Motor neuron (in vitro differentiated cells): ENCODE results near the gene SAT2. TPM values are rescaled to one million over a fixed set of nuclear protein-coding genes. Genes with fewer than 3 reads are reported as not detected.
"Not testable (repeated sequence)": the region's sequence is repeated elsewhere in the genome, so short reads cannot be mapped to it uniquely, and the experiment has no call there.

Experiments
- ATAC-seq, 8 experiments: fragments of 200-7000 bp; cut with Tn5 transposase; replicated peaks in 6 of 8; 2 replicates each; pipeline ENCODE4 v1.8.0; 2021; ENCODE audit warnings: mild to moderate bottlenecking in 8 of 8, moderate library complexity in 8 of 8
- H3K27ac ChIP-seq, 2 donors: fragments of 250-450 bp; sonication (Bioruptor Pico); 2 replicates each; pipeline ENCODE4 v1.9.0; 2021; ENCODE audit warnings: antibody characterized with exemption in 2 of 2, mild to moderate bottlenecking in 2 of 2, moderate library complexity in 1 of 2
- H3K4me1 ChIP-seq, 2 donors: fragments of 250-450 bp; sonication (Bioruptor Pico); replicated peaks in 1 of 2; 2 replicates each; pipeline ENCODE4 v1.6.1; 2021; ENCODE audit warnings: antibody characterized with exemption in 2 of 2, mild to moderate bottlenecking in 2 of 2, moderate library complexity in 1 of 2
- H3K4me3 ChIP-seq, 5 donors: fragments of 250-450 bp; sonication (Bioruptor Pico); 2 replicates each; pipeline ENCODE4 v1.9.0; 2021; ENCODE audit warnings: antibody characterized with exemption in 5 of 5, mild to moderate bottlenecking in 5 of 5, moderate library complexity in 4 of 5
- WGBS, 10 experiments: fragments of 450-650 bp; shearing (Covaris generic); methylation state at CpG; one replicate each; pipeline ENCODE4 v1.0.0; 2022; 5-methylcytosine and 5-hydroxymethylcytosine counted together
- in situ Hi-C, 9 experiments: fragments of 400-800 bp; cut with MboI; loops; one replicate each; pipeline ENCODE4 v1.15.0; 2021; ENCODE audit warnings: low sequenced_read_pairs in 9 of 9, low pct_unique_long_range_greater_than_20kb in 2 of 9; ENCODE audit not compliant: unreplicated experiment in 9 of 9
- total RNA-seq, 8 experiments: library from RNA; unstranded; fragments of 300-600 nt; gene quantifications; 2 replicates each; pipeline versions ENCODE4 v1.2.3 to v1.2.4, GENCODE V29; 2022

SAT2 gene
- total RNA-seq, 8 experiments from 2014 or later: 66.9 to 115 (median 84.4) TPM

GRCh38 chr17:7610641-7611040 is 17.0 kb downstream of the SAT2 start:
- Histone ChIP-seq H3K27ac (no peak overlapping the region), H3K4me3 (no peak overlapping the region), H3K4me1 (peaks cover 15 to 22% of the 10 kb centered on the region in 2 donors)
- in situ Hi-C loops: no loop called here
- no peak for ATAC-seq
- 90 to 100% (median 100%) methylated on average over 1 to 2 of the region's 2 CpGs; no CpG with 5 or more reads in 4 of the 10 experiments for WGBS, 10 experiments

DNA sequence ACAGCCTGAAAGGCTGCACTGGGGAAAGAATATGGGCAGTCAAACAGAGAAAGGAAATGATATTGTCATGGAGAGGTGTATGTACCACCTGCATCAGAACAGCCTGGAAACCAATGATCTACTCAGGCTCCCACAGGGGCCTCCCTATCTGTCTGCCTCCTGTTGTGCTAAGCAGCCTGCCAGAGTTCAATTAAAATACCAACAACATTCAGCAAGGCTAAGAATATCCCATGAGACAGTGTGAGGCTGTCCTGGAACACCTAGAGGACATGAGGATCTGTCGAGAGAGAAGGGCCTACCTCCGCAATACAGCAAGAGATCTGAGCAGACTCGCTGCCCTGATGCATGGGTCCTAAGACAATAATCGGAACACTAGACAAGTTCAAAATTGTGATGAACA is 21.3 kb downstream of the SAT2 start:
- WGBS, 10 experiments: 87 to 100% (median 93%) methylated on average over 1 to 4 of the region's 4 CpGs; no CpG with 5 or more reads in 1 of the 10 experiments
- Histone ChIP-seq H3K27ac (no peak overlapping the region), H3K4me3 (no peak overlapping the region), H3K4me1 (no peaks in the 10 kb centered on the region)
- in situ Hi-C loops: no loop called here
- no peak for ATAC-seq

GRCh38 chr17:7597561-7597960 is 30.1 kb downstream of the SAT2 start:
- in situ Hi-C loops, H3K4me3 ChIP-seq, H3K4me1 ChIP-seq, ATAC-seq, H3K27ac ChIP-seq: not testable (repeated sequence)
- WGBS, 10 experiments: 100% methylated on average over 1 of the region's 5 CpGs; no CpG with 5 or more reads in 8 of the 10 experiments

- ATAC-seq: no peak
- WGBS, 10 experiments: 60 to 100% (median 84%) methylated on average over 1 to 11 of the region's 12 CpGs; no CpG with 5 or more reads in 3 of the 10 experiments
- Histone ChIP-seq H3K27ac (no peak overlapping the region), H3K4me1 (peaks cover 4 to 6% of the 10 kb centered on the region in 2 donors), H3K4me3 (no peak overlapping the region)
- in situ Hi-C loops: no loop called here
These were observed 34.3 kb downstream of the SAT2 start for GRCh38 chr17:7593296-7593695.

DNA sequence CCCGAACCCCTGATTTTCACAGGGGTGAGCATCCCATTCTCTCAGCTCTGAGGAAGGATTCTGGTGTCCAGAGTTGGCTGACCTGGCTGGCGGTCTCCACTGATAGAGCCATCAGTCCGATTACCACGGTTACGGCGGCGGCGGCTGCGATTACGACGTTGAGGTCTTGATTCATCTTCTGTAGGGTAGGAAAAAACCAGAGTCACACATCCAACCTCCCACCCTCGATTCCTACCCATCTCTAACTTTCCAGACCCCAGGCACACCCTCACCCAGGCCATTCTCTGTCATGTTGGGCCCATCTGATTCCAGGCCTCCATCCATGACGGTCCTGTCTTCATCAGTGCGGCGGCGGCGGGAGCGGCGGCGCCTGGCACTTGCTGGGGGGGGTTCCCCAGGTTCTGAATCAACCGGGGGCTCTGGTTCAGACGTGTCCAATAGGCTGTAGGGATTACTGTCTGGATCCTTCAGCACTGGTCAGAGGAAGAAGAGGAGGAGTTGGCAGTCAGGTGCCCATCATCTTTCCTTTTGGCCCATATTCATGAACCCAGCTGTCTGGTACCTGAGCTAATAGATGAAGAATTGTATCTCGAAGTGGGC is 35.1 kb downstream of the SAT2 start:
- Histone ChIP-seq H3K4me3 (no peak overlapping the region), H3K4me1 (peaks cover 4 to 6% of the 10 kb centered on the region in 2 donors), H3K27ac (no peak overlapping the region)
- no peak for ATAC-seq
- WGBS, 10 experiments: 82 to 100% (median 95%) methylated on average over 2 to 21 of the region's 23 CpGs; no CpG with 5 or more reads in 5 of the 10 experiments
- in situ Hi-C loops: no loop called here

- ATAC-seq: no peak
- Histone ChIP-seq H3K4me3 (no peak overlapping the region), H3K27ac (no peak overlapping the region), H3K4me1 (peaks cover 4 to 6% of the 10 kb centered on the region in 2 donors)
- in situ Hi-C loops: no loop called here
- WGBS, 10 experiments: 100% methylated on average over 1 to 3 of the region's 5 CpGs; no CpG with 5 or more reads in 6 of the 10 experiments
These were observed 36.0 kb downstream of the SAT2 start for GRCh38 chr17:7591596-7591995.

GRCh38 chr17:7590743-7591142 is 36.9 kb downstream of the SAT2 start:
- 20 to 80% (median 56%) methylated on average over 1 to 2 of the region's 4 CpGs; no CpG with 5 or more reads in 7 of the 10 experiments for WGBS, 10 experiments
- peak in 3 of 8 experiments; percentile 49 to 58 (median 56) for ATAC-seq

GRCh38 chr17:7589891-7590691 is 37.5 kb downstream of the SAT2 start, which contains the start of gene SOX15:
Gene SOX15 (minus strand): TSS chr17:7590094. CDS start chr17:7589676, 418 bp downstream.
- WGBS, 10 experiments: 0 to 100% (median 60%) methylated on average over 1 to 7 of the region's 24 CpGs; no CpG with 5 or more reads in 4 of the 10 experiments
- H3K27ac ChIP-seq: peak within 1 kb of the TSS in 1 of 2 donors; percentile 47
- peak in 4 of 8 experiments; percentile 3 to 9 (median 5) for ATAC-seq
- in situ Hi-C loops: no loop called here
- H3K4me3 ChIP-seq: peak within 1 kb of the TSS; percentile 5 to 33 (median 21)
- peaks cover 5 to 6% of the 10 kb centered on the region in 2 donors for H3K4me1 ChIP-seq

More at GRCh38 chr17:7590743-7591142, 36.9 kb downstream of the SAT2 start:
- H3K4me3 ChIP-seq: no peak overlapping the region
- in situ Hi-C loops: no loop called here
- H3K4me1 ChIP-seq: peaks cover 4 to 6% of the 10 kb centered on the region in 2 donors
- H3K27ac ChIP-seq: no peak overlapping the region

DNA sequence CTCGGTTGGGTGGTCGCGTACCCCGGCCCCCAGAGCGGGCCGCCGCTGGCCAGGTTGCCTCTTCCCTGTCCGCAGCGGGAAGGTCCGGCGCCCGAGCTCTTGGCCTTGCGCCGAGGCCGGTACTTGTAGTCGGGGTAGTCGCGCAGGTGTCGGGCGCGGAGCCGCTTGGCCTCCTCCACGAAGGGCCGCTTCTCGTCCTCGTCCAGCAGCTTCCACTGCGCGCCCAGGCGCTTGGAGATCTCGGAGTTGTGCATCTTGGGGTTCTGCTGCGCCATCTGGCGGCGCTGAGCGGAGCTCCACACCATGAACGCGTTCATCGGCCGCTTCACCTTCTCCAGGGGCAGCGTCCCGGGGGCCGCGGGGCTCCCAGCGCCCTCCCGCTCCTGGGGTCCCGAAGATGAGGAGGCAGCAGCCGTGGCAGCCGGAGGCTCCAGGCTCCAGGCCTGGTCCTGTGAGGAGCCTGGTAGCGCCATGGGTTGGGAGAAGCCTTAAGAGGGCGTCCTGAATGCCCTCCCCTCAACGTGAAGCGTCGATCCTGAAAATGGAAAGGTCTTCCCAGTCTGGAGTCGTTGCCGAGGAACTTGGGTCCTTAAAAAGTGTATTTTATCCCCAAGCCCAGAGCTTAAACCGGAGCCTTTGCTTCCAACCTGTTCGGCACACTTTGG is 38.3 kb downstream of the SAT2 start:
- in situ Hi-C loops: no loop called here
- H3K4me1 ChIP-seq: peaks cover 11 to 13% of the 10 kb centered on the region in 2 donors
- peak overlapping the region in 1 of 2 donors; percentile 47 for H3K27ac ChIP-seq
- WGBS, 10 experiments: 0 to 100% (median 20%) methylated on average over 1 to 5 of the region's 56 CpGs; no CpG with 5 or more reads in 3 of the 10 experiments
- peak; percentile 45 to 88 (median 79) for ATAC-seq
- H3K4me3 ChIP-seq: peak overlapping the region; percentile 5 to 33 (median 21)

DNA sequence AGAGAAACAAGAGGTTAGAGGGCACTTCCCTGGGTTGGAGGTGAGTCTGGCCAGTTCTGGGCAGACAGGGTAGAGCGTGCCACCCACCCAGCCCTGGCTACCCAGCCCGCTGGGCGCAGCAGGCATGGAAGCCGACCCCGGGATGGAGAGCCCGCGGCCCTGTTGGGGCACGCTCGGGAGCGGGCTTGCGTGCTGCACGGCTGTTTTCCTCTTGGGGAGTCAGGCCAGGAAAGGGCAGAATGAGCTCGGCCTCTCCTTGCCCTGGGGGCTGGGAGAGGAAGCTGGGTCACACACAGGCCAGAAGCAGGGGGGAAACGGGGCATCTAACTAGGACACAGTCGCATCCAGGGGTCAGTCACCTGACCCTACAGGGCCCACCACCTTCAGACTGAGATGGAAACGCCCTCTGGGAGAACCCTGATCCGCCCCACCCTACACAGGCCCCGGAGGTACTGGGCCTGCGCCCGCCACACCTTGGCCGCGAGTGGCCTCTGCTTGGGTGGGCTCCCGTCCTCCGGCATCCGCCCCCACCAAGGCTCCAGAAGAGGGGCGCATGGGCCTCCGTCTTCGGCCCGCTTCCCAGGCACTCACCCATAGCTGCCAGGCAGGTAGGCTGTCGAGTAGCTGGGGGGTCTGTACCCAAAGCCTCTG is 38.9 kb downstream of the SAT2 start:
- peak overlapping the region in 4 of 5 donors; percentile 11 to 33 (median 24) for H3K4me3 ChIP-seq
- in situ Hi-C loops: no loop called here
- H3K4me1 ChIP-seq: peaks cover 11 to 14% of the 10 kb centered on the region in 2 donors
- WGBS, 10 experiments: 100% methylated on average over 1 to 3 of the region's 30 CpGs; no CpG with 5 or more reads in 8 of the 10 experiments
- H3K27ac ChIP-seq: peak overlapping the region in 1 of 2 donors; percentile 47
- peak; percentile 2 to 21 (median 5) for ATAC-seq

GRCh38 chr17:7587420-7588151 is 40.0 kb downstream of the SAT2 start:
- no peak overlapping the region for H3K4me3 ChIP-seq
- peaks cover 19 to 22% of the 10 kb centered on the region in 2 donors for H3K4me1 ChIP-seq
- ATAC-seq: peak in 2 of 8 experiments; percentile 5 to 9
- WGBS, 10 experiments: 0 to 100% (median 97%) methylated on average over 1 to 6 of the region's 12 CpGs; no CpG with 5 or more reads in 5 of the 10 experiments
- in situ Hi-C loops: no loop called here
- no peak overlapping the region for H3K27ac ChIP-seq
